HG03439 (cell line): ENCODE data around the gene TFCP2L1.
"Not testable (repeated sequence)": the region's sequence is repeated elsewhere in the genome, so short reads cannot be mapped to it uniquely, and the experiment has no call there.

ENCODE experiments used
- ATAC-seq: cut with Tn5 transposase; IDR thresholded peaks from one replicate; pipeline ENCODE4 v1.9.1; 2021; ENCODE audit warnings: mild to moderate bottlenecking, moderate library complexity; ENCODE audit not compliant: unreplicated experiment

The TFCP2L1 gene

DNA sequence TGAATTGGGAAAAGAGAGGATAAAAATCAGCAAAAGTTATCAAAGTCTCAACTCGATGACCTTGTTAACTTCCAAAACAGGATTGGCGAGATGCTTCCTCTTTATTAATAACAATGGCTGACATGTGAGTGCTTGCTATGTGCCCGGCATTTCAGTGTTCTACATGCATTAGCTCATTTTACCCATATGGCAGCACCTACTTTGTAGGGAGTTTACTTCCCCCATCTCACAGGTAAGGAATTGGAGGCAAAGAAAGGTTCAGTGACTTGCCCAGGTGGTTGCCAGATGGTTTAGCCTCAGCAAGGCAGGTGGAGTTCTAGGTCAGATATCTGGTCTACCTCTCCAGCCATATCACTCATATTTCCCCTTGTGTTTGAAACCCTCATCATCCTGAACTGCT lies 12.4 kb downstream of the TFCP2L1 start:
- no peak for ATAC-seq

DNA sequence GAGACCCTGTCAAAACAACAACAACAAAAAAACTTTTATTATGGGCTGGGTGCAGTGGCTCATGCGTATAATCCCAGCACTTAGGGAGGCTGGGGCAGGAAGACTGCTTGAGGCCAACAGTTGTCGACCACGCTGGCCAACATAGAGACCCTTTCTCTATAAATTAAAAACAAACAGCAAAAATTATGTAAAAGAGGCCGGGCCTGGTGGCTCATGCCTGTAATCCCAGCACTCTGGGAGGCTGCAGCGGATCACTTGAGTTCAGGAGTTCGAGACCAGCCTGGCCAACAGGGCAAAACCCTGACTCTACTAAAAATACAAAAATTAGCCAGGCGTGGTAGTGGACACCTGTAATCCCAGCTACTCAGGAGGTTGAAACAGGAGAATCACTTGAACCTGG lies 15.6 kb downstream of the TFCP2L1 start:
- not testable (repeated sequence) for ATAC-seq

DNA sequence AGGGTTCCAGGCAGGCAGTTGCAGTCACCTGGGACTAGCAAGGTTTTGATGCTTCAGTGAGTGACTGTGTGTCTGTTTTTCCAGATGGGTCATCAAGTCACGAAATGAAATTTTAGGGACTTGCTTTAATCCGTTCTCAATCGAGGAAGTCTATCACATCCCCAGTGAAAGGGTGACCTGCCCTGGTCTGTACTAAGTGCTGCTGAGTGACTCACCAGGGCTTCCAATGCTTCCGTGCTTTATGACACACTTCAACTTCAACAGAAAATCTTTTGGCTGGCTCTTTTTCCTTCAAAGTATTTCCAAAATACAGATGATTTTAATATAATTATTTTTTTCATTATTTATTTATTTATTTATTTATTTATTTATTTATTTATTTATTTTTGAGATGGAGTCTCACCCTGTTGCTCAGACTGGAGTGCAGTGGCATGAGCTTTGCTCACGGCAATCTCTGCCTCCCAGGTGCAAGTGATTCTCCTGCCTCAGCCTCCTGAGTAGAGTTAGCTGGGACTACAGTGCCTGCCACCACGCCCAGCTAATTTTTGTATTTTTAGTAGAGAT lies 18.4 kb downstream of the TFCP2L1 start:
- no peak for ATAC-seq

GRCh38 chr2:121263996-121264715 lies 20.8 kb downstream of the TFCP2L1 start:
- no peak for ATAC-seq

DNA sequence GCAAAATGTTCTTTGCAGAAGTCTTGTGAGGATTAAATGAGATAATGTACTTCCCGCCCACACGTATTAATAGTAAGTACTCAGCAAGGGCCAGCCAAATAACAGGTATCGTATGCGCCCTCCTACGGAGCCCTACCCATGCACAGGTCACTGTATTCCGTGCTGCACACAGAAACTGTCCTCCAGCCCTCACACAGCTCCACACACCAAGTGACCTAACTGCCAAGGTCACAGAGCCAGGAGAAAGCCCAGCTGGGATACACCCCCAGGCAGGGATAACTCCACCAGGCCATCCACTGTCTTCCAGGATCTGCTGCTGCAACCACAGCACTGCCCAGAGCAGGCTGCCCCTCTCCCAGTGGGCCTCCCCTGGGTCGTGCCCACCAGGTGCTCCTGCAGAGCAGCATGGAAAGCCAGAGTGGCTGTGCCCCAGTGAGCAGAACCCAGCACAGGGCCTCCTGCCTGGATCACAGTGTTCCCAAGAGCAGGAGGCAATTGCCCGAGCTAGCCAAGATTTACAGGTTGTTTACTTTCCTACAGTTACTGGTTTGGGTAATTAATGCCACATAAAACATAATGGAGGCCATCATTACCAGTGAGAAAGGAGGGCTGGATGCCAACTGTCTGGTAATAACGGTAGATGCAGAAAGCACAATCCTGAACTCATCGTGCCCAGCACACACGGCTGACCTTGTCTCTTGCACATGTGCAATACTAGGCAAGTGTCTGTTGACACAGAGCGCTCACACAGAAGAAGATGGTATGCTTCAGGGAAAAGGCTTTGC lies 24.4 kb downstream of the TFCP2L1 start:
- ATAC-seq = no peak

DNA sequence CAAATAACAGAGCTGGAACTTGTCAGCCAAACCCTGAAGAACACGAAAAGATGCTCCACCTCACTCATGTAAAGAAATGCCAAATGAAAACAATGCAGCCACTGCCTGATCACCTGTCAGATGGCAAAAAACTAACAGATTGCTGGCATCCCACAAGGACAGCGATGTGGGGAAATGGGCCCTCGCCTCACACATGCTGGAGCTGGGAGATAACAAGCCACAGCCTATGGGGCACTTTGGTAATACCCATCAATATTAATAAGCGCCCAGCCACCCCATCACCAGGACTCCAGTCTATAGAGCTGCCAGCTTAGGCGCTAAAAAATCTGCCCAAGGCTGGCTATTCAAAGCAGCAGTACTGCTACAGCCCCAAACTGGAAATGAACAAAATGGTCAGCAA lies 27.0 kb downstream of the TFCP2L1 start:
- ATAC-seq = no peak

DNA sequence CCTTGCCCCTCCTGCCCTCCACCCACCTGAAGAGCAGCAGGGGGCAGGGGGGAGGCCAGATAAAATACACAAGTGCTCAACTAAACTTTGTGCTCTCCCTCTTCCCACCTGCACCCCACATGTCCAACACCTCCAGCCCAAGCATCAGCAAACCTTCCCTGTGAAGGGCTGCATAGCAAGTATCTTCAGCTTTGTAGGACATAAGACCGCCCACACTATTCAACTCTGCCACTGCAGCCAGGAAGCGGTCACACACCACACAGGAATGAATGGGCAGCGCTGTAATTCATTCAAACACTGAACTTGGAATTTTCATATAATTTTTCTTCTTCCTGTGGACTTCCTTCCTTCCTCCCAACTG lies 27.5 kb downstream of the TFCP2L1 start:
- no peak for ATAC-seq

DNA sequence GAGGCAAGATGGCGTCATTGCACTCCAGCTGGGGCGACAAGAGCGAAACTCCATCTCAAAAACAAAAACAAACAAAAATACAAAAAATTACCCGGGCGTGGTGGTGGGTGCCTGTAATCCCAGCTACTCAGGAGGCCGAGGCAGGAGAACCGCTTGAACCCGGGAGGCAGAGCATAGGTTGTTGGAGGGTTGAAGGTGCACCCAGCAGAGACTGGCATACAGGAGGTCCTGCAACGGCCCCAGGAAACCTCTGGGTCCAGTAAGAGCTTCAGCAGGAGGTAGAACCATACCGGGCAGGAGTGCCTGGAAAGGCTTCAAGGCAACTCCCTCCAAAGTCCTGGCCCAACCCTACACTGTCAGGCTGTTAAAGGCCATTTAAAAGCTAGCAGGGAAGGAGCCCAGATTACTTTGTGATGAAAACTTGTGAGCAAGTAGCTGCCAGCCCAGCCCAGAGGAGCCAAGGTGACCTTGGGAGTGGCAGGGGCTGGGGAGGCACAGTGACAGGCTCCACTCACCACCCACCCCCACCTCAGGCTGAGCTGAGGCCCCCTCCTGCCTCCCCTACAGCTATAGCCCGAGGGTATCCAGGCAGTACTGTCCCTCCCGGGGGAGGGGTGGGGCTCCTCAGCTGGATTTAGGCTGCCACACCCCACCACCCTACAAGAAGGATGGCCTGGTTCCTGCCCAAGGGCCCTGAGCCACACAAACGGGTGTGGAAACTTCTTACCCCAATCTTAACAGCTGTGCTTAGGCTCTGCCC lies 28.1 kb downstream of the TFCP2L1 start:
- no peak for ATAC-seq

DNA sequence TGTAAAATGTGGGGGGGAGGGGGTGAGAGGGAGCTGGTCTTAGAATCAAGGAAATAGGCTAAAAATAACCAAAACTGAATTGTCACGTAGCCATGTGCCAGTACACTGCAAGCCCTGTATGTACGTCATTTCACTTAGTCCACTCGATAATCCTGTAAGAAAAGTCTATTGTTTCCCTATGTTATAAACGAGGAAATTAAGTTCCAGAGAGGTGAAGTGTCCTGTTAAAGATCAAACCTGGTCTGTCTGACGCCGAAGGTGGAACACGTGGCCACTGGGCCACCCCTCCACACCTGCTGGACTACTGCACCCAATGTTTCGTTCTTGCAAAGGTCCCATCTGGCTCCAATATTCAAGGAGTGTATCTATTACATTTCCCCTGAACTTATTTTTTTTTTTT lies 29.6 kb downstream of the TFCP2L1 start:
- no peak for ATAC-seq

DNA sequence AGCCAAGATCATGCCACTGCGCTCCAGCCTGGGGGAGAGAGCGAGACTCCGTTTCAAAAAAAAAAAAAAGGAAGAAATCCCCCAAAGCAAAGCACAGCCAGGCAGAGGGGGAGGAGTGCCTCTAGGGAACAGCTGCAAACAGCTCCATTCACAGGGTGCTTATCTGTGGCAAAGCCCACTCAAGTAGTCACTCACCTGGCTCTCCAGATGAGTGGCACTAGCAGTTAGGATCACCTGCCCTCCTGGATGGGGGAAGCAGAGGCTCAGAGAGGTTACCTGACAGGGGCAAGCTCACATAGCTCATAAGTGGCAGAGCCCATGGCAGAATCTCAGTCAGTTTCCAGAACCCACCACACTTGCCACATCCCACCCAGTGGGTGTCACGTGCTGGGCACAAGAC lies 30.3 kb downstream of the TFCP2L1 start:
- ATAC-seq = no peak

- no peak for ATAC-seq
These were observed 31.2 kb downstream of the TFCP2L1 start for GRCh38 chr2:121253674-121254240.

- ATAC-seq = no peak
These were observed 31.9 kb downstream of the TFCP2L1 start for GRCh38 chr2:121253021-121253673.

DNA sequence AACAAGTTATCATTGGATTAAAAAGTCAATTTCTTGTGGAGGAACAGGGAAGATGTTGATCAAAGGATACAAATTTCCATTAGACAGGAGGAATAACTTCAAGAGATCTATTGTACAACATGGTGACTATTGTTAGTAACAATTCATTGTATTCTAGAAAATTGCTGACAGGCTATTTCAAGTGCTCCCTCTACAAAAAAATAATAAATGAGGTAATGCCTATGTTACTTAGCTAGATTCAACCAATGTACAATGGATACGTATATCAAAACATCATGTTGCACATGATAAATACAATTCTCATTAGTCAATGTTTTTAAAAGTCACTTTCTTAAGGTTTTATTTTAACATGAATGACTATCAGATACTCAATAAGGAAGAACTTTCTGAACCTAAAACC lies 33.5 kb downstream of the TFCP2L1 start:
- no peak for ATAC-seq

- no peak for ATAC-seq
These were observed 36.1 kb downstream of the TFCP2L1 start for GRCh38 chr2:121248766-121249343.

DNA sequence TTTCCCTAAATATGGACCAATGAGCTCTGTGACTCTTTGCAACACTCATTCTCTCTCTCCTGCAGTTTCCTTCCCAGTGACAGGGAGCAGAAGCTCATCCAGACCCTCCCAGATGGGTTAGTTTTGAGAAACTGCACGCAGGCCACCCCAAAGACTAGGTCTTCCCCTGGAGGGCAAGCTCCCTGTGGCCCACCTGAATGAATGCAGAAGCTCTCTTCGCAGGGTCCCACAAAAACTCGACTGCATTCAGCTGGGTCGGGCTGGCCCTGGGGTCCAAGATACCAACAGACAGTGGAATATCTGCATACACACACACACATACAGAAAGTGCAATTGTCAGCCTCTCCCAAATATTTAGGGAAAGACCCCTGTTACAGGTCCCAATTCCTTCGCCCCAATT lies 37.0 kb downstream of the TFCP2L1 start:
- ATAC-seq = no peak

DNA sequence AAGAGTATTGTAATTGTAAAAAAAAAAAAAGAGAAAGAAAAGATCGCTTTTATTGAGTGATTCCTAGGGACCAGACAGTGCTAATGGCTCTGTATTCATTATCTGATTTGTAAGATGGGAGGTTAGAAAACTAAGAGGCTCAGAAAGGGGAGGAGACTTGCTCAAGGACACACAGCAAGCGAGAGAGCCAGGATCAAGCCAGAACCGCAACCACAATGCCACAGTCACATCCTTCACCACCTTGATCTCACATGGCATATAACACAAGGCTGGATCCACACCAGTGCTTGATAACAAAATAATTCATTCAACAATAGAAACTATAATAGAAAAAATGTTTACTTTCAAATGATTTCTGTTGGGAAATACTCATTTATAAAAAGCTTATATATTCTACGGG lies 37.5 kb downstream of the TFCP2L1 start:
- ATAC-seq = no peak

- ATAC-seq = no peak
These were observed 38.2 kb downstream of the TFCP2L1 start for GRCh38 chr2:121246704-121247255.

DNA sequence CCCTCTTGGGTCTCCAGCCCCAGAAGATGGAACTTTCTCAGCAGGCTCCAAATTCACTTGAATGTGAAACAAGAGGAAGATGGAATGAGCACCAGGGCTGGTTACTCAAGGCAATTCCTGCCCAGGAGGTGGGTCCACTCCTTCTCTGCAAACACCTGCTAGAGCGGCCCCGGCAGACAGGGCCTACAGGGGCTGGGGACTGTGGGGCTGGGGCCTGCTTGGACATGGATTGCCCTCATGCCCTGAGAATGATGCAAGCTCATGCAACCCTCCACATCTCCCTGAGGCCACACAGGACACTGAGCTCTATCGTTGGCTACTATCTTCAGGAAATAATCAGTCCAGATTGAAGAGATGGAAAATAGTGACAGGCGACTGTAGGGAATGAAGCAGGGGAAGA lies 39.1 kb downstream of the TFCP2L1 start:
- ATAC-seq = no peak

- no peak for ATAC-seq
These were observed 39.7 kb downstream of the TFCP2L1 start for GRCh38 chr2:121245120-121245820.
